ENCODE measurements around the gene C5. TPM values are rescaled to one million over a fixed set of nuclear protein-coding genes. Genes with fewer than 3 reads are reported as not detected.

Gene C5
- total RNA-seq, 1 experiment from 2014 or later: 0.66 TPM

- no peak for TF ChIP-seq TCF7L2 (IDR thresholded peaks at IDR 0.05; ENCODE audit: borderline replicate concordance, extremely low read depth, insufficient read depth, insufficient read length)
- no peak for TF ChIP-seq EGR1 (IDR thresholded peaks at IDR 0.05; ENCODE audit: low read depth)
- TF ChIP-seq RAD21 (IDR thresholded peaks at IDR 0.05; ENCODE audit: low read depth): no peak
- no peak for TF ChIP-seq REST (IDR thresholded peaks at IDR 0.05; ENCODE audit: low read depth)
- TF ChIP-seq JUND (IDR thresholded peaks at IDR 0.05): no peak
- TF ChIP-seq, protein P1, sequence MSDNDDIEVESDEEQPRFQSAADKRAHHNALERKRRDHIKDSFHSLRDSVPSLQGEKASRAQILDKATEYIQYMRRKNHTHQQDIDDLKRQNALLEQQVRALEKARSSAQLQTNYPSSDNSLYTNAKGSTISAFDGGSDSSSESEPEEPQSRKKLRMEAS (IDR thresholded peaks at IDR 0.05): no peak
- no peak for TF ChIP-seq CBX3 (IDR thresholded peaks at IDR 0.05; ENCODE audit: low read depth)
- TF ChIP-seq, protein P2, sequence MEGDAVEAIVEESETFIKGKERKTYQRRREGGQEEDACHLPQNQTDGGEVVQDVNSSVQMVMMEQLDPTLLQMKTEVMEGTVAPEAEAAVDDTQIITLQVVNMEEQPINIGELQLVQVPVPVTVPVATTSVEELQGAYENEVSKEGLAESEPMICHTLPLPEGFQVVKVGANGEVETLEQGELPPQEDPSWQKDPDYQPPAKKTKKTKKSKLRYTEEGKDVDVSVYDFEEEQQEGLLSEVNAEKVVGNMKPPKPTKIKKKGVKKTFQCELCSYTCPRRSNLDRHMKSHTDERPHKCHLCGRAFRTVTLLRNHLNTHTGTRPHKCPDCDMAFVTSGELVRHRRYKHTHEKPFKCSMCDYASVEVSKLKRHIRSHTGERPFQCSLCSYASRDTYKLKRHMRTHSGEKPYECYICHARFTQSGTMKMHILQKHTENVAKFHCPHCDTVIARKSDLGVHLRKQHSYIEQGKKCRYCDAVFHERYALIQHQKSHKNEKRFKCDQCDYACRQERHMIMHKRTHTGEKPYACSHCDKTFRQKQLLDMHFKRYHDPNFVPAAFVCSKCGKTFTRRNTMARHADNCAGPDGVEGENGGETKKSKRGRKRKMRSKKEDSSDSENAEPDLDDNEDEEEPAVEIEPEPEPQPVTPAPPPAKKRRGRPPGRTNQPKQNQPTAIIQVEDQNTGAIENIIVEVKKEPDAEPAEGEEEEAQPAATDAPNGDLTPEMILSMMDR (IDR thresholded peaks at IDR 0.05 in 2 of 3, conservative IDR thresholded peaks at IDR 0.05 in 1 of 3; ENCODE audit: borderline replicate concordance in 1 of 3, insufficient read depth in 1 of 3, low read depth in 2 of 3, low read length in 2 of 3): no peak
- no peak for TF ChIP-seq FOSL1 (IDR thresholded peaks at IDR 0.05; ENCODE audit: low read depth)
- TF ChIP-seq ZFX (IDR thresholded peaks at IDR 0.05): no peak
- no peak for TF ChIP-seq ZNF274 (IDR thresholded peaks at IDR 0.05; ENCODE audit: low read depth, low read length)
- TF ChIP-seq SP1 (IDR thresholded peaks at IDR 0.05; ENCODE audit: low read depth): no peak
- TF ChIP-seq POLR2A (IDR thresholded peaks at IDR 0.05; ENCODE audit: borderline replicate concordance, extremely low read depth, insufficient read depth, insufficient read length): no peak
- Histone ChIP-seq H2AFZ (ENCODE audit: low read depth, low read length, poor library complexity, severe bottlenecking) (peak overlapping the region; percentile 14), H3K4me3 (replicated peaks in 1 of 2; ENCODE audit: low read depth in 1 of 2, low read length in 2 of 2) (no peak overlapping the region), H3K4me1 (ENCODE audit: control insufficient read depth in 1 of 2, insufficient read depth in 2 of 2, low read length in 2 of 2) (no peaks in the 10 kb centered on the region), H3K9me2 (ENCODE audit: insufficient read depth) (no peaks in the 10 kb centered on the region), H3K9me3 (ENCODE audit: control insufficient read depth in 1 of 2, insufficient read depth in 1 of 2, low read depth in 1 of 2, low read length in 2 of 2) (no peaks in the 10 kb centered on the region), H3K4me2 (ENCODE audit: low read length) (no peak overlapping the region), H3K79me2 (ENCODE audit: insufficient read depth, low read length) (no peaks in the 10 kb centered on the region), H3K36me3 (ENCODE audit: control insufficient read depth in 1 of 2, insufficient read depth in 2 of 2, low read length in 2 of 2) (no peaks in the 10 kb centered on the region), H3K27me3 (ENCODE audit: insufficient read depth, low read length) (no peaks in the 10 kb centered on the region), H4K20me1 (ENCODE audit: insufficient read depth) (no peaks in the 10 kb centered on the region), H3K27ac (ENCODE audit: low read depth, low read length) (no peak overlapping the region), H3K9ac (ENCODE audit: low read length) (no peak overlapping the region)
- CTCF ChIA-PET: interaction anchor here (0.8 to 3.4 kb wide), 29 partner anchors 9 to 458 kb away, joined by 3 to 45 read pairs (median 5); no protein-coding TSS in a partner anchor
- DNase-seq (ENCODE audit: low read depth, low spot score): no peak
- intact Hi-C loops (cut with micrococcal nuclease): loop anchor here (1.0 to 10.0 kb wide), 5 partner anchors 75 to 420 kb away; no protein-coding TSS in a partner anchor
- RAD21 ChIA-PET (ENCODE audit: low non-redundant PET in 1 of 2, low total read pairs in 2 of 2, uncharacterized antibody in 2 of 2, unreplicated experiment in 2 of 2): interaction anchor here in 1 of 2 experiments (1.2 kb wide), 1 partner anchor 75 kb away, joined by 4 read pairs; no protein-coding TSS in a partner anchor
- no peak for ATAC-seq
- POLR2A ChIA-PET: no interaction called here
- no TSS peak for BruUV-seq (replicated peaks)
Observed at GRCh38 chr9:120980951-120981350, 69.1 kb downstream of the C5 start.

Measured in HCT116 (cell line).